Activated T-cell treated with anti-CD3 and anti-CD28 coated beads, Interleukin-2, amount 50 U/mL, for 4 hours (primary cell): ENCODE results near the gene EYS. TPM values are rescaled to one million over a fixed set of nuclear protein-coding genes. Genes with fewer than 3 reads are reported as not detected.

Source experiments
- ATAC-seq, 2 donors: fragments of 200-7000 bp; cut with Tn5 transposase; one replicate each; pipeline ENCODE4 v1.10.0; 2021
- DNase-seq: peaks from one replicate; pipeline ENCODE4 v3.0.0-alpha.2; 2020
- H3K27me3 Mint-ChIP-seq: one replicate; pipeline ENCODE4 v1.8.0; 2021; ENCODE audit warnings: low read depth, mixed read lengths
- H3K36me3 Mint-ChIP-seq: one replicate; pipeline ENCODE4 v1.8.0; 2022; ENCODE audit warnings: mixed read lengths; ENCODE audit not compliant: insufficient read depth
- H3K4me1 Mint-ChIP-seq: one replicate; pipeline ENCODE4 v1.8.0; 2021; ENCODE audit warnings: low read depth, mixed read lengths
- H3K4me3 Mint-ChIP-seq: one replicate; pipeline ENCODE4 v1.8.0; 2021; ENCODE audit warnings: mild to moderate bottlenecking, moderate library complexity, mixed read lengths
- H3K9me3 Mint-ChIP-seq: one replicate; pipeline ENCODE4 v1.8.0; 2021; ENCODE audit warnings: mixed read lengths
- total RNA-seq, 3 donors: library from RNA; stranded (reverse); gene quantifications; one replicate each; pipeline ENCODE4 v1.2.1, GENCODE V29; 2021

Gene EYS
- total RNA-seq, 3 donors from 2014 or later, result not detected

- Mint-ChIP-seq H3K9me3 (peaks cover 15% of the 10 kb centered on the region), H3K27me3 (no peaks in the 10 kb centered on the region), H3K4me3 (no peak overlapping the region), H3K4me1 (no peaks in the 10 kb centered on the region), H3K36me3 (no peaks in the 10 kb centered on the region)
- DNase-seq (no peak), ATAC-seq (no peak)
These were observed 1184.2 kb downstream of the EYS start for GRCh38 chr6:64522859-64523258.

- ATAC-seq (peak in 1 of 2 donors; percentile 35), DNase-seq (no peak)
- H3K4me1 Mint-ChIP-seq, result no peaks in the 10 kb centered on the region
- no peaks in the 10 kb centered on the region for H3K36me3 Mint-ChIP-seq
- H3K9me3 Mint-ChIP-seq, result peaks cover 10% of the 10 kb centered on the region
- H3K27me3 Mint-ChIP-seq, result no peaks in the 10 kb centered on the region
- no peak overlapping the region for H3K4me3 Mint-ChIP-seq
These were observed 1187.0 kb downstream of the EYS start for GRCh38 chr6:64520050-64520449.

- Mint-ChIP-seq H3K36me3 (no peaks in the 10 kb centered on the region), H3K9me3 (peaks cover 11% of the 10 kb centered on the region), H3K4me3 (no peak overlapping the region), H3K4me1 (no peaks in the 10 kb centered on the region), H3K27me3 (no peaks in the 10 kb centered on the region)
- DNase-seq (no peak), ATAC-seq (no peak)
These were observed 1190.6 kb downstream of the EYS start for GRCh38 chr6:64516393-64516792.

- H3K27me3 Mint-ChIP-seq, result no peaks in the 10 kb centered on the region
- H3K4me1 Mint-ChIP-seq, result no peaks in the 10 kb centered on the region
- H3K36me3 Mint-ChIP-seq, result no peaks in the 10 kb centered on the region
- DNase-seq (no peak), ATAC-seq (no peak)
- H3K4me3 Mint-ChIP-seq, result no peak overlapping the region
- H3K9me3 Mint-ChIP-seq, result peaks cover 22% of the 10 kb centered on the region
These were observed 1199.4 kb downstream of the EYS start for GRCh38 chr6:64507661-64508060.

- no peak overlapping the region for H3K4me3 Mint-ChIP-seq
- H3K9me3 Mint-ChIP-seq, result peaks cover 14% of the 10 kb centered on the region
- H3K27me3 Mint-ChIP-seq, result no peaks in the 10 kb centered on the region
- no peaks in the 10 kb centered on the region for H3K36me3 Mint-ChIP-seq
- ATAC-seq (no peak), DNase-seq (no peak)
- H3K4me1 Mint-ChIP-seq, result no peaks in the 10 kb centered on the region
These were observed 1201.7 kb downstream of the EYS start for GRCh38 chr6:64505312-64505711.

GRCh38 chr6:64504503-64504902 is 1202.5 kb downstream of the EYS start:
- no peaks in the 10 kb centered on the region for H3K27me3 Mint-ChIP-seq

GRCh38 chr6:64502801-64503200 is 1204.2 kb downstream of the EYS start:
- Mint-ChIP-seq H3K36me3 (no peaks in the 10 kb centered on the region), H3K9me3 (peaks cover 13% of the 10 kb centered on the region), H3K27me3 (no peaks in the 10 kb centered on the region), H3K4me1 (no peaks in the 10 kb centered on the region), H3K4me3 (no peak overlapping the region)
- ATAC-seq (no peak), DNase-seq (no peak)

More at GRCh38 chr6:64504503-64504902, 1202.5 kb downstream of the EYS start:
- H3K9me3 Mint-ChIP-seq, result peaks cover 14% of the 10 kb centered on the region
- no peaks in the 10 kb centered on the region for H3K4me1 Mint-ChIP-seq
- H3K4me3 Mint-ChIP-seq, result no peak overlapping the region
- H3K36me3 Mint-ChIP-seq, result no peaks in the 10 kb centered on the region
- ATAC-seq (no peak), DNase-seq (no peak)

- no peaks in the 10 kb centered on the region for H3K4me1 Mint-ChIP-seq
- no peaks in the 10 kb centered on the region for H3K36me3 Mint-ChIP-seq
- H3K4me3 Mint-ChIP-seq, result no peak overlapping the region
- no peaks in the 10 kb centered on the region for H3K27me3 Mint-ChIP-seq
- DNase-seq (no peak), ATAC-seq (no peak)
- peaks cover 7% of the 10 kb centered on the region for H3K9me3 Mint-ChIP-seq
These were observed 1209.4 kb downstream of the EYS start for GRCh38 chr6:64497634-64498033.

- Mint-ChIP-seq H3K4me1 (no peaks in the 10 kb centered on the region), H3K4me3 (no peak overlapping the region), H3K27me3 (no peaks in the 10 kb centered on the region), H3K9me3 (peaks cover 8% of the 10 kb centered on the region), H3K36me3 (no peaks in the 10 kb centered on the region)
- ATAC-seq (no peak), DNase-seq (no peak)
These were observed 1217.3 kb downstream of the EYS start for GRCh38 chr6:64489763-64490162.

- no peak for DNase-seq
- ATAC-seq, result no peak
- no peaks in the 10 kb centered on the region for H3K36me3 Mint-ChIP-seq
- peaks cover 12% of the 10 kb centered on the region for H3K9me3 Mint-ChIP-seq
- H3K4me3 Mint-ChIP-seq, result no peak overlapping the region
- H3K27me3 Mint-ChIP-seq, result no peaks in the 10 kb centered on the region
- no peaks in the 10 kb centered on the region for H3K4me1 Mint-ChIP-seq
These were observed 1220.3 kb downstream of the EYS start for GRCh38 chr6:64486578-64487351.

- DNase-seq (no peak), ATAC-seq (no peak)
- Mint-ChIP-seq H3K27me3 (no peaks in the 10 kb centered on the region), H3K4me1 (no peaks in the 10 kb centered on the region), H3K9me3 (peaks cover 12% of the 10 kb centered on the region), H3K4me3 (no peak overlapping the region), H3K36me3 (no peaks in the 10 kb centered on the region)
These were observed 1223.0 kb downstream of the EYS start for GRCh38 chr6:64483956-64484499.

GRCh38 chr6:64482631-64483030 is 1224.4 kb downstream of the EYS start:
- no peak overlapping the region for H3K4me3 Mint-ChIP-seq
- no peaks in the 10 kb centered on the region for H3K27me3 Mint-ChIP-seq
- peaks cover 12% of the 10 kb centered on the region for H3K9me3 Mint-ChIP-seq
- DNase-seq, result no peak
- no peak for ATAC-seq
- no peaks in the 10 kb centered on the region for H3K36me3 Mint-ChIP-seq
- no peaks in the 10 kb centered on the region for H3K4me1 Mint-ChIP-seq

GRCh38 chr6:64479134-64479533 is 1227.9 kb downstream of the EYS start:
- Mint-ChIP-seq H3K27me3 (no peaks in the 10 kb centered on the region), H3K4me3 (no peak overlapping the region), H3K4me1 (no peaks in the 10 kb centered on the region), H3K9me3 (peaks cover 8% of the 10 kb centered on the region), H3K36me3 (no peaks in the 10 kb centered on the region)
- ATAC-seq (no peak), DNase-seq (no peak)

GRCh38 chr6:64477391-64477790 is 1229.6 kb downstream of the EYS start:
- H3K27me3 Mint-ChIP-seq, result no peaks in the 10 kb centered on the region
- no peak for ATAC-seq
- DNase-seq, result no peak
- H3K4me1 Mint-ChIP-seq, result no peaks in the 10 kb centered on the region
- no peaks in the 10 kb centered on the region for H3K9me3 Mint-ChIP-seq
- no peak overlapping the region for H3K4me3 Mint-ChIP-seq
- H3K36me3 Mint-ChIP-seq, result no peaks in the 10 kb centered on the region

- ATAC-seq (no peak), DNase-seq (no peak)
- no peaks in the 10 kb centered on the region for H3K4me1 Mint-ChIP-seq
- no peak overlapping the region for H3K4me3 Mint-ChIP-seq
- no peaks in the 10 kb centered on the region for H3K36me3 Mint-ChIP-seq
- no peaks in the 10 kb centered on the region for H3K9me3 Mint-ChIP-seq
- H3K27me3 Mint-ChIP-seq, result no peaks in the 10 kb centered on the region
These were observed 1230.1 kb downstream of the EYS start for GRCh38 chr6:64476935-64477334.
